Raji (cell line): ENCODE results near the gene AQP6.

Experiments
- POLR2A ChIP-seq: IDR thresholded peaks from 2 replicates; pipeline ENCODE4 v1.6.1; 2011; ENCODE audit warnings: low read depth, low read length, control low read depth; ENCODE audit not compliant: insufficient read depth

AQP6 gene

GRCh38 chr12:49960474-49961110 is 12.2 kb upstream of the AQP6 start:
- no peak for TF ChIP-seq POLR2A

- no peak for TF ChIP-seq POLR2A
Measured at GRCh38 chr12:49961111-49961922, 11.4 kb upstream of the AQP6 start, which contains the start of gene AQP5. AQP5 (plus strand) TSS chr12:49961872; CDS start chr12:49962018, 146 bp downstream.

DNA sequence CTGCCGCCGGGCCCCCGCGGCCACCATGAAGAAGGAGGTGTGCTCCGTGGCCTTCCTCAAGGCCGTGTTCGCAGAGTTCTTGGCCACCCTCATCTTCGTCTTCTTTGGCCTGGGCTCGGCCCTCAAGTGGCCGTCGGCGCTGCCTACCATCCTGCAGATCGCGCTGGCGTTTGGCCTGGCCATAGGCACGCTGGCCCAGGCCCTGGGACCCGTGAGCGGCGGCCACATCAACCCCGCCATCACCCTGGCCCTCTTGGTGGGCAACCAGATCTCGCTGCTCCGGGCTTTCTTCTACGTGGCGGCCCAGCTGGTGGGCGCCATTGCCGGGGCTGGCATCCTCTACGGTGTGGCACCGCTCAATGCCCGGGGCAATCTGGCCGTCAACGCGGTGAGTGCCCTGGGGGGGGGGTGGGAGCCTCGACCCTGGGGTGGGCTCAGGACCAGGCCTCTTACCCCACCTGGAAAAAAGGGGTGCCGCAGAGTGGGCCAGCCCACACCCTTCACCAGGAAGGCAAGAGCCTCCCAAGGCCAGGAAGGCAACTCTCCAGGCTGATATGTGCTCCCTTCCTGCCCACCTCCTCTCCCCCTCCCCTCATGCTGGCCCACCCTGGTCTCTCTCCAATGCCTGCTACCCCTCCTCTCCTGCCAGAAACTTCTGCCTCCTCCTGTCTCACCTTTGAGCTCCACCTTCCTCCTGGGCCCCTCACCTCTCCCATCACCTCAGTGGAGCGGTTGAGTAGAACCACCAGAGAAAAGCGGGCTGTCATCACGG is 10.6 kb upstream of the AQP6 start:
- no peak for TF ChIP-seq POLR2A

DNA sequence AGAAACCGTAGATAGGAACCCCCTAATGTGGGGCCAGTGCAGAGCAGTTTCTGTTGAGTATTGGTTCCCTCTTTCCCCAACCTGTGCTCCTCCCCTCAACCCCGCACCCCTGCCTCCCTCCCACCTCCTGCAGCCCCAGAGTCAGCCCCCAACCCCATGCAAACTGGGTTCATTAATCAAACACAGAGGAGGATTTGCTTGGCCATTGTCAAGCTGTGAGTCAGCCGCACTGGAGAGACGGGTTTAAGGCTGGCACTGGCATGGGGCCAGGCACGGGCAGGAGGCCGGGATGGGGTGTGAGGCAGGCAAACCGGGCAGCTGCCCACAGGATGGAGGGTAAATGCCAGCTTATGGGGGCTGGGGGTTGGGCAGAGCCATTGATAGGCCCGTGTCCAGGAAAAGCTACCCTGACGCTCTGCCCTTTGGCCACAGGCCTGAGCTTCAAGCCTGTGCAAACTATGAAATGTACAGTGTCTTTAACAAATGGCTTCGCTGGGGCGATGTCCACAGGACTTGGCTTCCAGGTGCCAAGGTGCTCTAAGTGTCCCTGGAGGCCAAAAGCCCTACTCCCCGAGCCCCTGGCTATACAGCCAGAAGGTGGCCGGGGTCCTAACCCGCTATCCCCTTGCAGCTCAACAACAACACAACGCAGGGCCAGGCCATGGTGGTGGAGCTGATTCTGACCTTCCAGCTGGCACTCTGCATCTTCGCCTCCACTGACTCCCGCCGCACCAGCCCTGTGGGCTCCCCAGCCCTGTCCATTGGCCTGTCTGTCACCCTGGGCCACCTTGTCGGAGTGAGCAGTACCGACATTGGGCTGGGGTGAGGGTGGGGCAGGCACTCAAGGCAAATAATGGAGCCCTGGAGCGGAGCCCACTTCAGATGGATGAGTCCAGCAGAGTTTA is 9.6 kb upstream of the AQP6 start:
- TF ChIP-seq POLR2A: no peak

DNA sequence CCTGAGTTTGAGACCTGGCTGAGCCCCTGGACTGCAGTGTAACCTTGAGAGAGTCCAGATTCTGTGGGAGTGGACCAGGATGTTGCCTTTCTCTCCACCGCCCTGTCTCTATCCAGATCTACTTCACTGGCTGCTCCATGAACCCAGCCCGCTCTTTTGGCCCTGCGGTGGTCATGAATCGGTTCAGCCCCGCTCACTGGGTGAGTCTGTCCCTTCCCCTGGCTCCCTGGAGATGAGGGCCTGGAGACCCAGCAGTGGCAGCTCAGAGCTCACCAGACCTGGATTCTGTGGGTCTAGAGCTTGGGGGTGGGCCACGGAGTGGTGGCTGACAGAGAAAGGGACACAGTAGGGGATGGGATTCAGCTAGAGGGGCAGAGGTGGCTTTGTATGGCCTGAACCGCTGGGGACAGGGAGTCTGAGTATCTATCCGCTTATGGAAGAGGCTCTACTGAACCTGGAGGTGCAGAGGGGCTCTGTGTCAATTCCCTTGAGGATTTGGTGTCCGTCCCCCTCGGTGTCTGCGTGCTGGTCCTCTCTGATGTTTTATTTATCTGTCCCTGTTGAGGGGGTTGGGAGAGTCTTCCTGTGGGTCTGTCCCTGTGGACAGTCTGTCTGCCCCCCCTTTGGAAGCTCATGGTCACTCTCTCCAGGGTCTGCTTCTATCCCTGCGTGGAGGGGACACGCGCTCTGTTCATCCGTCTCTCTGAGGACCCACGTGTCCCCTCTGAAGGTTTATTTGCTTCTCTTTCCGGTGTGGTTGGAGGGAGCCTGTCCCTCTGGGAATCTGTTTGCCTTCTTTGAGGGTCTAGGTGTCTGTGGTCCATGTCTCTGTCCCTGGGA is 8.6 kb upstream of the AQP6 start:
- no peak for TF ChIP-seq POLR2A

DNA sequence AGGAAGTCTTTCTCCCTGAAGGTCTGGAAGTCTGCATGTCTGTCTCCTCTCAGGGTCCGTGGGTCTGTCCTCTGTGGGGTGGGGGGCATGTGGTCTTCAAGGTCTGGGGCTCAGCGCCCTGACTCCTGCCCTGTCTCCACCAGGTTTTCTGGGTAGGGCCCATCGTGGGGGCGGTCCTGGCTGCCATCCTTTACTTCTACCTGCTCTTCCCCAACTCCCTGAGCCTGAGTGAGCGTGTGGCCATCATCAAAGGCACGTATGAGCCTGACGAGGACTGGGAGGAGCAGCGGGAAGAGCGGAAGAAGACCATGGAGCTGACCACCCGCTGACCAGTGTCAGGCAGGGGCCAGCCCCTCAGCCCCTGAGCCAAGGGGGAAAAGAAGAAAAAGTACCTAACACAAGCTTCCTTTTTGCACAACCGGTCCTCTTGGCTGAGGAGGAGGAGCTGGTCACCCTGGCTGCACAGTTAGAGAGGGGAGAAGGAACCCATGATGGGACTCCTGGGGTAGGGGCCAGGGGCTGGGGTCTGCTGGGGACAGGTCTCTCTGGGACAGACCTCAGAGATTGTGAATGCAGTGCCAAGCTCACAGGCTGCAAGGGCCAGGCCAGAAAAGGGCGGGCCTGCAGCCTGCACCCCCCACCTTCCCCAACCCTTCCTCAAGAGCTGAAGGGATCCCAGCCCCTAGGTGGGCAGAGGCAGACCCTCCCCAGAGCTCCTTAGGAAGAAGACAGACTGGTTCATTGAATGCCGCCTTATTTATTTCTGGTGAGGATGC is 7.7 kb upstream of the AQP6 start:
- no peak for TF ChIP-seq POLR2A

DNA sequence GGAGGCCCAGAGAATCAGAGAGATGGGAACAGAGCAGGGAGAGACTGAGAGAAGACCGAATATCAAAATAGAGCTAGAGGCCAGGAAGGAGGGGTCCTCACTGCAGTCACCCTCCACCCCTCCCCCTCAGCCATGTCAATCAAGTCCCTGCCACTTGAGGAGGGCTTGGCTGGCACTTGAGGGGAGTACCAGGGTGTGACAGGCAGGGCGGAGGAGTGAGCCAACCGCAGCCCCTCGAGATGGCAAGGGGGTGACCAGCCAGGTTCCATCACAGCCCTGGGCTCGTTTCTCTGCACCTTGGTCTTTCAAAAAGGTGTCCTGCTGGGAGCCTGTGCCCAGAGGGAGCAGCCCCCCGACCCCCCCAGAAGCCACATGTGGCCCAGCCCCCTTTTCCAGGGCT is 6.9 kb upstream of the AQP6 start:
- TF ChIP-seq POLR2A: no peak

DNA sequence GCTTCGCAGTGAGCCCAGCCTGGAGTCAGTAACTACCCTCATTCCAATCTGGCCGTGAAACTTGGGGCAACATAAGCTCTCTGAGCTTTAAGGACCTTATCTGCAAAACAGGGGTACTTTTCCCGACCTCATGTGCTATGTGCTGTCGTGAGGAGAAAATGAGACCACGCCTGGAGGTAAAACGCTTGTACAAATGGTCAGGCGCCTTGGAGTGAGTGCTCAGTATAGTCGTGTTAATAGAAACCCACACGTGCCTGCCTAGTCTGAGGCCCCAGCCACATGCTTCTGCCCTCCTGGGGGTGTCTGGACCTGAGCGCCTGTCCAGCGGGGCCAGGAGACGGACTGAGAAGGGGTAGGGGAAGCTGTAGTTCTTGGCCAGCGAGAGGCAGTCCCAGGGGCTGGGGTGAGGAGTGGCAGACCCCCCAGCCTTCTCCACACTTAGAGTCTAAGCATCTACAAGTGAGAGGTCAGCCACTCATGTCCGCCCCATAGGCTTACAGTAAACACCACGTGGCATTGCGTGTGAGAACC is 6.2 kb upstream of the AQP6 start:
- no peak for TF ChIP-seq POLR2A

- TF ChIP-seq POLR2A: no peak
Measured at GRCh38 chr12:49967042-49967776, 5.5 kb upstream of the AQP6 start.

DNA sequence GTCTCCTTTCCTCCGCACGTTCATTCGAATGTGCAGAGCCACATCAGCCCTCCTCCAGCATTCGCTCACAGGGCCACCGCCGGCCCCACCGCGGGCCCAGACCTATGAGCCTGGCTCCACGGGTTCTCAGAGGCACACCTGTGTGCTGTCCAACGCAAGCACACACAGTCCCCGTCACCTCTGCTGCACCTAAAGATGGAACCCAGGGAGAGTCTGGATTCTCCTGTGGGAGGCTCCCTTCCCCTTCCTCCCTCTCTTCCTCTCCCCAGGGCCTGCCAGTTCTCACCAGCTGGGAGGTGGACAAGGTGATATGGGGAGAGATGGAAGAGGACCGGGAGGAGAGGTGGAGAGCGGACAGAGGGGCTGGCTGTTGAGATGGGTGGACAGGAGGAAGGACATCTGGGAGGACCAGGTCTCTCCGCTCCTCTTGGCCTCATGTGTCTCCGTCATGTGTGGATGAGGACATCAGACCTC is 4.9 kb upstream of the AQP6 start:
- no peak for TF ChIP-seq POLR2A

GRCh38 chr12:49968471-49968870 is 4.3 kb upstream of the AQP6 start:
- no peak for TF ChIP-seq POLR2A

DNA sequence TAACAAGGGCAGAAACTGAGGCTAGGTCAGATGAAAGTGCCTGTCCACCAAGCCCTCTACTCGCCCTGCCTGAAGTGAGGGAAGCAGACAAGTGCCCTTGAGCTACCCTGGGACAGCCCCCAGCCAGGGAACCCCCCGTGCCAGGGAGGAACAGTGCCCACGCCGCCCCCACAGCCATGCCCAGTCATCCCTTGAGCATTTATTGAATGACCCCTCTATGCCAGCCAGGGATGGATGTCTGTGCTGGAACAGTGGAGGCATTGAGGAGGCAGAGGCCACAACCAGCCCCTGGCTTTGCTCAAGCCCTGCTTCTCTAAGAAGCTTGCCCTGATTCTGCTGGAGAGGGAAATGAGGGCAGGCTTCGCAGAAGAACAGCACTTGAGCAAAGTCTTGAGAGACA is 3.7 kb upstream of the AQP6 start:
- no peak for TF ChIP-seq POLR2A

DNA sequence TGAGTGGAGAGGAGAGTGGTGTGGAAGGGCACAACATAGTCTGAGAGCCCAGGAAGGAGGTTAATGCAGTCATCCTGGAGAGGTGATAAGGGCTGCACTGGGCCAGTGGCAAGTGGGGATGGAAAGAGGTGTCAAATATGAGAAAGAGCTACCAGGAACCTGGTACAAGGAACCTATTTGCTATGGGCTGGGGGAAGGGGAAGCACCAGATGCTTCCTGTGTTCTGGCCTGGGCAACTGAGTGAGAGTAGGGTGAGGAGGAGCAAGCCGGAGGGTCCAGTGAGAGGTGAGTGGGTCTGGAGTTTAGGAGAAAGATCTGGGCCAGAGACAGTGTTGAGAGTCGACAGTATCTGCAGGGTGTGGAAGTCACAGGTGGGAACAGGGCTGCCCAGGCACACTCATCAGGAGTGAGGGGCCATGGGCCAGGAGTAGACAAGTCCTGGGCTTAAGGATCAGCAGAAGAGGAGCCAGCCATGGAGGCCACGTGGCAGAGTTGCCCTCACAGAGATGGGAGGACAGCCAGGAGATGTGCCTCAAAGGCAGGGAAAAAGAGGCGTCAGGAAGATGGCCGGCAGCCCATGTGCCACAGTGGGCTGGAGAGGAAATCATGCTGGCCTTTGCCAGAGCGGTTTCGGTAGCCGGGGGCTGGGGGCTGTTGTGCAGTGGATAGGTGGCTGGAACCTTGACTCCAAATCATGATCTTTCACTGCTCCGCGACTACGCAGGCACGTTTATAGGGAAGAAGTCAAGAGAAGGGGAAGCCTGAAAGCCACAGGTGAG is 2.9 kb upstream of the AQP6 start:
- TF ChIP-seq POLR2A: no peak
